GM23338 (cell line): Measurements from ENCODE around the gene MRPL52.

ENCODE experiments used
- CREB1 ChIP-seq: fragments of 250-450 bp; sonication (Bioruptor Pico); IDR thresholded peaks from 2 replicates; pipeline ENCODE4 v1.5.0; 2020; ENCODE audit warnings: low read depth, mild to moderate bottlenecking, moderate library complexity
- EZH2 ChIP-seq: fragments of 200-600 bp; sonication (generic); IDR thresholded peaks from one replicate; pipeline ENCODE4 v1.8.0; 2017; ENCODE audit warnings: antibody characterized with exemption, mild to moderate bottlenecking, low read depth; ENCODE audit not compliant: unreplicated experiment
- JUNB ChIP-seq: IDR thresholded peaks from one replicate; pipeline ENCODE4 v1.6.1; 2016; ENCODE audit warnings: antibody characterized with exemption; ENCODE audit not compliant: unreplicated experiment
- POLR2AphosphoS5 ChIP-seq: IDR thresholded peaks from 2 replicates; pipeline ENCODE4 v1.6.1; 2016; ENCODE audit warnings: antibody characterized with exemption, low read depth
- TF ChIP-seq, protein P1 (sequence below), 2 experiments: fragments of 200-600 bp in 1 of 2; sonication (generic) in 1 of 2; conservative IDR thresholded peaks; 2 replicates each; pipeline versions ENCODE4 v1.5.1 to v1.6.1; 2016 to 2017; ENCODE audit warnings: antibody characterized with exemption in 2 of 2, low read depth in 2 of 2, mild to moderate bottlenecking in 2 of 2, moderate library complexity in 1 of 2

DNA sequence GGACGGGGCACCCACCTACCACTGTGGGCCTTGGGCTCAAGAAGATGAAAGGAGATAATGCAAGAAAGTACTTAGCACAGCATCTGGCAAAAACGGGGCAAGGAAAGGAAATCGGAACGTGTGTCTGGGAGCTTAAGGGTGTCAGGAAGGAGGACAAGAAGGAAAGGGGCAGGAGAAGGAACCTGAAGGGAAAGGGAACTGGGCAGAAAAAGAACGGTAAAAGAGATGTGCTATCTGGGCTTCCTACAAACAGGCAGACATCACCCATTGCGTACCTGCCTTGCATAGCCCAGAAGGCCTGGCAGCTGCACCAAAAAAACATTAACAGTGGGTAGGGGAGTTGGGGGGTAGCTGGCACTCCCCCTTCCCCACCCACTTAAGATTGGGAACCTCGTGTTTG is 52.4 kb downstream of the MRPL52 start:
- TF ChIP-seq CREB1 (CRISPR knock-in tag) (no peak), EZH2 (no peak), JUNB (no peak), POLR2AphosphoS5 (no peak)
- TF ChIP-seq, protein P1, sequence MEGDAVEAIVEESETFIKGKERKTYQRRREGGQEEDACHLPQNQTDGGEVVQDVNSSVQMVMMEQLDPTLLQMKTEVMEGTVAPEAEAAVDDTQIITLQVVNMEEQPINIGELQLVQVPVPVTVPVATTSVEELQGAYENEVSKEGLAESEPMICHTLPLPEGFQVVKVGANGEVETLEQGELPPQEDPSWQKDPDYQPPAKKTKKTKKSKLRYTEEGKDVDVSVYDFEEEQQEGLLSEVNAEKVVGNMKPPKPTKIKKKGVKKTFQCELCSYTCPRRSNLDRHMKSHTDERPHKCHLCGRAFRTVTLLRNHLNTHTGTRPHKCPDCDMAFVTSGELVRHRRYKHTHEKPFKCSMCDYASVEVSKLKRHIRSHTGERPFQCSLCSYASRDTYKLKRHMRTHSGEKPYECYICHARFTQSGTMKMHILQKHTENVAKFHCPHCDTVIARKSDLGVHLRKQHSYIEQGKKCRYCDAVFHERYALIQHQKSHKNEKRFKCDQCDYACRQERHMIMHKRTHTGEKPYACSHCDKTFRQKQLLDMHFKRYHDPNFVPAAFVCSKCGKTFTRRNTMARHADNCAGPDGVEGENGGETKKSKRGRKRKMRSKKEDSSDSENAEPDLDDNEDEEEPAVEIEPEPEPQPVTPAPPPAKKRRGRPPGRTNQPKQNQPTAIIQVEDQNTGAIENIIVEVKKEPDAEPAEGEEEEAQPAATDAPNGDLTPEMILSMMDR (conservative IDR thresholded peaks at IDR 0.05; ENCODE audit: low read depth in 2 of 2): no peak
